T-helper 2 cell (primary cell): ENCODE results near the gene AKAP3.
A peak's percentile ranks its signal among the peaks of the same experiment; 100 is the strongest.

Experiments used
- DNase-seq, 5 experiments: peaks; one replicate each; pipeline versions ENCODE4 v3.0.0 to v3.0.0-alpha.2; 2012 to 2022

AKAP3 gene

GRCh38 chr12:4591180-4591687, 57.6 kb downstream of the AKAP3 start:
- DNase-seq = no peak

- no peak for DNase-seq
Measured at GRCh38 chr12:4589941-4590340, 58.9 kb downstream of the AKAP3 start.

- no peak for DNase-seq
Measured at GRCh38 chr12:4588916-4589315, 59.9 kb downstream of the AKAP3 start.

GRCh38 chr12:4587108-4587507, 61.7 kb downstream of the AKAP3 start:
- DNase-seq = no peak

- DNase-seq = no peak
Measured at GRCh38 chr12:4586500-4586899, 62.4 kb downstream of the AKAP3 start.

GRCh38 chr12:4584896-4585295, 64.0 kb downstream of the AKAP3 start:
- no peak for DNase-seq

- no peak for DNase-seq
Measured at GRCh38 chr12:4584281-4584680, 64.6 kb downstream of the AKAP3 start.

- no peak for DNase-seq
Measured at GRCh38 chr12:4580281-4580688, 68.6 kb downstream of the AKAP3 start.

GRCh38 chr12:4579305-4580102, 69.3 kb downstream of the AKAP3 start:
- peak in 1 of 5 experiments; percentile 21 for DNase-seq

GRCh38 chr12:4572680-4573079, 76.2 kb downstream of the AKAP3 start:
- DNase-seq = no peak

GRCh38 chr12:4569261-4569660, 79.6 kb downstream of the AKAP3 start:
- no peak for DNase-seq

- DNase-seq = no peak
Measured at GRCh38 chr12:4567073-4567881, 81.6 kb downstream of the AKAP3 start.

GRCh38 chr12:4566474-4566873, 82.4 kb downstream of the AKAP3 start:
- DNase-seq = no peak
